HEK293 (cell line): ENCODE data around the gene FUBP3.

Experiments
- CTCF ChIA-PET: fragments of 350-600 bp; formaldehyde crosslinking; extraction: SDS; loops from one replicate; lab custom pipeline; 2021; ENCODE audit warnings: antibody characterized with exemption; lab: Yijun Ruan, JAX
- POLR2A ChIA-PET: fragments of 300-600 bp; formaldehyde crosslinking; extraction: SDS; loops from one replicate; lab custom pipeline; 2020; ENCODE audit warnings: antibody characterized with exemption, inconsistent platforms; lab: Yijun Ruan, JAX
- H3K27ac ChIP-seq: fragments of 200-500 bp; sonication (Bioruptor generic); 2 replicates; pipeline ENCODE4 v1.5.1; 2014; ENCODE audit warnings: low read depth, low read length, control low read depth, inconsistent platforms; ENCODE audit errors: extremely low read depth
- H3K36me3 ChIP-seq, 2 experiments: fragments of 200-500 bp in 1 of 2; sonication (Bioruptor generic) in 1 of 2; 1 replicate in 1 of 2; 2 replicates in 1 of 2; pipeline ENCODE4 v1.5.1; 2014 to 2017; ENCODE audit warnings: inconsistent platforms in 2 of 2, low read length in 2 of 2; ENCODE audit not compliant: control insufficient read depth in 2 of 2, insufficient read depth in 1 of 2
- H3K4me1 ChIP-seq: fragments of 200-500 bp; sonication (Bioruptor generic); 2 replicates; pipeline ENCODE4 v1.5.1; 2014; ENCODE audit warnings: mild to moderate bottlenecking, low read length, inconsistent platforms; ENCODE audit not compliant: control insufficient read depth, insufficient read depth
- H3K4me3 ChIP-seq: 2 replicates; pipeline ENCODE4 v1.5.1; 2011; ENCODE audit warnings: low read depth, mild to moderate bottlenecking, control low read depth, low read length, moderate library complexity
- H3K9me3 ChIP-seq: fragments of 200-500 bp; sonication (Bioruptor generic); 2 replicates; pipeline ENCODE4 v1.5.1; 2014; ENCODE audit warnings: low read depth, low read length, inconsistent platforms; ENCODE audit not compliant: control insufficient read depth, insufficient read depth
- GFI1B ChIP-seq: fragments of 450-650 bp; formaldehyde crosslinking; IDR thresholded peaks from 2 replicates; pipeline ENCODE4 v1.5.1; 2016; ENCODE audit warnings: missing biosample characterization, missing genetic modification characterization
- ZNF335 ChIP-seq: fragments of 450-650 bp; formaldehyde crosslinking; conservative IDR thresholded peaks from 2 replicates; pipeline ENCODE4 v1.5.1; 2016; ENCODE audit warnings: missing biosample characterization, missing genetic modification characterization

FUBP3 gene

GRCh38 chr9:130687615-130688014, 108.2 kb downstream of the FUBP3 start:
- Histone ChIP-seq H3K36me3 (no peaks in the 10 kb centered on the region), H3K4me1 (no peaks in the 10 kb centered on the region), H3K27ac (no peak overlapping the region), H3K9me3 (no peaks in the 10 kb centered on the region), H3K4me3 (no peak overlapping the region)
- ChIA-PET POLR2A (interaction anchor here (0.7 kb wide), 1 partner anchor 152 kb away, joined by 7 read pairs; no protein-coding TSS in a partner anchor), CTCF (interaction anchor here (1.1 to 15.8 kb wide), 3 partner anchors 13 to 223 kb away, joined by 3 to 305 read pairs (median 46); no protein-coding TSS in a partner anchor)
- TF ChIP-seq ZNF335 (tag by site-specific recombination) (peak; percentile 95), GFI1B (tag by site-specific recombination) (no peak)
